GM21737 (cell line): ENCODE data around the gene ZBTB20.
A peak's percentile ranks its signal among the peaks of the same experiment; 100 is the strongest.

Source experiments
- ATAC-seq: cut with Tn5 transposase; IDR thresholded peaks from one replicate; pipeline ENCODE4 v1.9.1; 2021; ENCODE audit warnings: mild to moderate bottlenecking, moderate library complexity; ENCODE audit not compliant: unreplicated experiment

The ZBTB20 gene

GRCh38 chr3:114796796-114797195, 350.3 kb downstream of the ZBTB20 start:
- ATAC-seq: no peak

- no peak for ATAC-seq
Measured at GRCh38 chr3:114794894-114795630, 352.0 kb downstream of the ZBTB20 start.

- ATAC-seq: no peak
Measured at GRCh38 chr3:114792159-114792918, 354.7 kb downstream of the ZBTB20 start.

GRCh38 chr3:114790752-114791151, 356.3 kb downstream of the ZBTB20 start:
- ATAC-seq: no peak

GRCh38 chr3:114789803-114790202, 357.3 kb downstream of the ZBTB20 start:
- no peak for ATAC-seq

- no peak for ATAC-seq
Measured at GRCh38 chr3:114775395-114775794, 371.7 kb downstream of the ZBTB20 start.

GRCh38 chr3:114770874-114771273, 376.2 kb downstream of the ZBTB20 start:
- no peak for ATAC-seq

- no peak for ATAC-seq
Measured at GRCh38 chr3:114764056-114764492, 383.0 kb downstream of the ZBTB20 start.

- no peak for ATAC-seq
Measured at GRCh38 chr3:114762144-114762543, 384.9 kb downstream of the ZBTB20 start.

- peak; percentile 52 for ATAC-seq
Measured at GRCh38 chr3:114760679-114761078, 386.4 kb downstream of the ZBTB20 start.

- ATAC-seq: no peak
Measured at GRCh38 chr3:114758831-114759699, 388.0 kb downstream of the ZBTB20 start.

GRCh38 chr3:114756506-114757279, 390.4 kb downstream of the ZBTB20 start:
- peak; percentile 71 for ATAC-seq

- ATAC-seq: no peak
Measured at GRCh38 chr3:114746502-114746901, 400.6 kb downstream of the ZBTB20 start.

- ATAC-seq: no peak
Measured at GRCh38 chr3:114745322-114746240, 401.5 kb downstream of the ZBTB20 start.

- no peak for ATAC-seq
Measured at GRCh38 chr3:114743746-114744485, 403.2 kb downstream of the ZBTB20 start.

GRCh38 chr3:114741066-114741465, 406.0 kb downstream of the ZBTB20 start:
- no peak for ATAC-seq

GRCh38 chr3:114739627-114740026, 407.5 kb downstream of the ZBTB20 start:
- ATAC-seq: no peak

- no peak for ATAC-seq
Measured at GRCh38 chr3:114732353-114732752, 414.7 kb downstream of the ZBTB20 start.

GRCh38 chr3:114730397-114730796, 416.7 kb downstream of the ZBTB20 start:
- no peak for ATAC-seq
